H1 (cell line): ENCODE data around the gene PRRT1B. TPM values are rescaled to one million over a fixed set of nuclear protein-coding genes. Genes with fewer than 3 reads are reported as not detected.

ENCODE experiments used
- CTCF ChIA-PET: fragments of 300-600 bp; sonication (Branson Sonifier 250); formaldehyde crosslinking; loops from one replicate; lab custom pipeline; 2021; ENCODE audit not compliant: partially characterized antibody; lab: Charles Lee
- POLR2A ChIA-PET: fragments of 300-600 bp; sonication (Branson Sonifier 250); formaldehyde crosslinking; loops from one replicate; lab custom pipeline; 2021; ENCODE audit warnings: inconsistent platforms; ENCODE audit not compliant: partially characterized antibody; lab: Charles Lee
- DNase-seq, 2 experiments: peaks; one replicate each; pipeline versions ENCODE4 v3.0.0 to v3.0.0-alpha.2; 2010 to 2022; ENCODE audit warnings: low spot score in 2 of 2, low read depth in 1 of 2, mixed read lengths in 1 of 2
- FAIRE-seq: peaks from 2 replicates; lab custom pipeline; 2011; peaks lifted over from hg19 to GRCh38; lab: Jason Lieb, UNC
- H2AFZ ChIP-seq: 2 replicates; pipeline ENCODE4 v1.8.1; 2012; ENCODE audit warnings: low read length, inconsistent platforms
- H2AK5ac ChIP-seq: 2 replicates; pipeline ENCODE4 v1.6.1; 2013; ENCODE audit warnings: low read depth, low read length
- H2BK120ac ChIP-seq: replicated peaks from 2 replicates; pipeline ENCODE3; 2013; ENCODE audit warnings: low read depth, low read length, inconsistent platforms
- H2BK12ac ChIP-seq: 2 replicates; pipeline ENCODE4 v1.6.1; 2013; ENCODE audit warnings: low read depth, low read length
- H2BK15ac ChIP-seq: 2 replicates; pipeline ENCODE4 v1.6.1; 2013; ENCODE audit warnings: low read length
- H2BK20ac ChIP-seq: 2 replicates; pipeline ENCODE4 v1.6.1; 2013; ENCODE audit warnings: low read length
- H2BK5ac ChIP-seq: 2 replicates; pipeline ENCODE4 v1.6.1; 2013; ENCODE audit warnings: low read depth, low read length
- H3K14ac ChIP-seq: 2 replicates; pipeline ENCODE4 v1.6.1; 2013; ENCODE audit warnings: inconsistent platforms; ENCODE audit not compliant: insufficient read length
- H3K18ac ChIP-seq: 2 replicates; pipeline ENCODE4 v1.6.1; 2013; ENCODE audit warnings: low read length; ENCODE audit errors: extremely low read depth
- H3K23ac ChIP-seq: 2 replicates; pipeline ENCODE4 v1.6.1; 2013; ENCODE audit warnings: inconsistent platforms; ENCODE audit not compliant: insufficient read length
- H3K23me2 ChIP-seq: 2 replicates; pipeline ENCODE4 v1.6.1; 2013; ENCODE audit warnings: low read depth, low read length
- H3K27ac ChIP-seq: 2 replicates; pipeline ENCODE4 v1.6.1; 2011; ENCODE audit warnings: low read depth, low read length, inconsistent platforms
- H3K27me3 ChIP-seq, 4 experiments: replicated peaks in 1 of 4; 1 replicate in 1 of 4; 2 replicates in 3 of 4; pipeline versions ENCODE4 v1.6.1 to v1.8.1; 2011 to 2013; ENCODE audit warnings: low read length in 3 of 4, mild to moderate bottlenecking in 3 of 4, inconsistent platforms in 2 of 4, mixed read lengths in 2 of 4, moderate library complexity in 1 of 4; ENCODE audit not compliant: control insufficient read depth in 3 of 4, insufficient read depth in 3 of 4; ENCODE audit errors: extremely low read depth in 1 of 4
- H3K36me3 ChIP-seq, 4 experiments: 2 replicates each; pipeline versions ENCODE4 v1.6.1 to v1.8.1; 2011 to 2013; ENCODE audit warnings: mild to moderate bottlenecking in 4 of 4, low read length in 3 of 4, moderate library complexity in 2 of 4, control low read depth in 1 of 4, inconsistent platforms in 1 of 4; ENCODE audit not compliant: insufficient read depth in 4 of 4, control insufficient read depth in 2 of 4
- H3K4ac ChIP-seq: replicated peaks from 2 replicates; pipeline ENCODE3; 2013; ENCODE audit warnings: low read length, low read depth, mixed read lengths, inconsistent platforms; ENCODE audit not compliant: insufficient read length
- H3K4me1 ChIP-seq, 4 experiments: replicated peaks in 1 of 4; 1 replicate in 1 of 4; 2 replicates in 3 of 4; pipeline versions ENCODE4 v1.6.1 to v1.8.1; 2011 to 2013; ENCODE audit warnings: low read length in 3 of 4, inconsistent platforms in 2 of 4, mixed read lengths in 1 of 4; ENCODE audit not compliant: insufficient read depth in 4 of 4, control insufficient read depth in 3 of 4
- H3K4me2 ChIP-seq, 2 experiments: 2 replicates each; pipeline versions ENCODE4 v1.6.1 to v1.8.1; 2011 to 2013; ENCODE audit warnings: low read depth in 2 of 2, low read length in 2 of 2, control low read depth in 1 of 2, inconsistent platforms in 1 of 2, mild to moderate bottlenecking in 1 of 2; ENCODE audit not compliant: insufficient read depth in 1 of 2
- H3K4me3 ChIP-seq, 4 experiments: fragments of 200-600, 300-600 bp in 1 of 4; sonication (generic), shearing (Covaris generic), sonication (Bioruptor Twin) in 1 of 4; 2 replicates each; pipeline versions ENCODE4 v1.5.1 to v1.8.1; 2011 to 2016; ENCODE audit warnings: low read length in 4 of 4, low read depth in 3 of 4, control low read depth in 2 of 4, inconsistent platforms in 2 of 4, mild to moderate bottlenecking in 2 of 4, mixed read lengths in 1 of 4, moderate library complexity in 1 of 4; ENCODE audit not compliant: insufficient read depth in 2 of 4; ENCODE audit errors: extremely low read depth in 1 of 4
- H3K56ac ChIP-seq: replicated peaks from 2 replicates; pipeline ENCODE3; 2013; ENCODE audit warnings: low read depth, mild to moderate bottlenecking, mixed read lengths, low read length, inconsistent platforms; ENCODE audit not compliant: insufficient read length
- H3K79me1 ChIP-seq: 2 replicates; pipeline ENCODE4 v1.6.1; 2013; ENCODE audit warnings: low read depth, low read length, control low read depth
- H3K79me2 ChIP-seq, 2 experiments: 2 replicates each; pipeline versions ENCODE4 v1.6.1 to v1.8.1; 2012 to 2013; ENCODE audit warnings: low read length in 2 of 2, mild to moderate bottlenecking in 2 of 2, inconsistent platforms in 1 of 2; ENCODE audit not compliant: insufficient read depth in 2 of 2, control insufficient read depth in 1 of 2
- H3K9ac ChIP-seq, 4 experiments: replicated peaks in 1 of 4; 1 replicate in 1 of 4; 2 replicates in 3 of 4; pipeline versions ENCODE4 v1.6.1 to v1.8.1; 2011 to 2013; ENCODE audit warnings: low read depth in 3 of 4, low read length in 3 of 4, control low read depth in 2 of 4, mild to moderate bottlenecking in 2 of 4, moderate library complexity in 2 of 4, inconsistent platforms in 1 of 4; ENCODE audit errors: extremely low read depth in 1 of 4
- H3K9me3 ChIP-seq, 2 experiments: 2 replicates each; pipeline versions ENCODE4 v1.6.1 to v1.8.1; 2012 to 2013; ENCODE audit warnings: mild to moderate bottlenecking in 2 of 2, moderate library complexity in 2 of 2, control low read depth in 1 of 2, inconsistent platforms in 1 of 2, low read depth in 1 of 2, low read length in 1 of 2, mixed read lengths in 1 of 2; ENCODE audit not compliant: insufficient read depth in 2 of 2
- H4K20me1 ChIP-seq, 2 experiments: replicated peaks in 1 of 2; 2 replicates each; pipeline versions ENCODE3 to v1.8.1; 2011 to 2013; ENCODE audit warnings: inconsistent platforms in 2 of 2, low read length in 2 of 2, mild to moderate bottlenecking in 1 of 2; ENCODE audit not compliant: insufficient read depth in 2 of 2, control insufficient read depth in 1 of 2
- H4K5ac ChIP-seq: 2 replicates; pipeline ENCODE4 v1.6.1; 2013; ENCODE audit warnings: low read length, low read depth, mixed read lengths, inconsistent platforms; ENCODE audit not compliant: insufficient read length
- H4K8ac ChIP-seq: 2 replicates; pipeline ENCODE4 v1.8.0; 2013; ENCODE audit warnings: mild to moderate bottlenecking, moderate library complexity, low read length, inconsistent platforms; ENCODE audit not compliant: insufficient read depth; ENCODE audit errors: extremely low read depth
- H4K91ac ChIP-seq: replicated peaks from 2 replicates; pipeline ENCODE3; 2013; ENCODE audit warnings: low read length, mixed read lengths, inconsistent platforms; ENCODE audit not compliant: insufficient read length
- ATF3 ChIP-seq: IDR thresholded peaks from 2 replicates; pipeline ENCODE4 v1.6.1; 2011; ENCODE audit warnings: low read depth, mild to moderate bottlenecking, low read length; ENCODE audit not compliant: insufficient read depth
- BCL11A ChIP-seq, 2 experiments: IDR thresholded peaks; one replicate each; pipeline ENCODE4 v1.6.1; 2011; ENCODE audit warnings: low read depth in 2 of 2, low read length in 2 of 2, mild to moderate bottlenecking in 2 of 2
- CBX5 ChIP-seq: fragments of 300-800, 300-1000 bp; sonication (generic); IDR thresholded peaks from 2 replicates; pipeline ENCODE4 v1.7.1; 2016; ENCODE audit warnings: antibody characterized with exemption, low read length, low read depth
- CBX8 ChIP-seq: fragments of 300-800, 300-1000 bp; sonication (generic); IDR thresholded peaks from 2 replicates; pipeline ENCODE4 v1.7.1; 2016; ENCODE audit warnings: low read depth, low read length, borderline replicate concordance
- KDM1A ChIP-seq: fragments of 200-600, 300-600 bp; sonication (generic); IDR thresholded peaks from 2 replicates; pipeline ENCODE4 v1.7.1; 2016; ENCODE audit warnings: mild to moderate bottlenecking, low read length, borderline replicate concordance
- KDM4A ChIP-seq: IDR thresholded peaks from one replicate; pipeline ENCODE4 v1.7.1; 2012; ENCODE audit warnings: low read depth, mild to moderate bottlenecking, moderate library complexity, low read length, inconsistent platforms; ENCODE audit not compliant: severe bottlenecking
- PHF8 ChIP-seq: fragments of 200-600 bp; sonication (generic); conservative IDR thresholded peaks from 2 replicates; pipeline ENCODE4 v1.7.1; 2012; ENCODE audit warnings: low read depth, mild to moderate bottlenecking, inconsistent platforms, low read length, moderate library complexity
- WGBS, 2 experiments: shearing (Covaris generic) in 1 of 2; methylation state at CpG; one replicate each; pipeline versions ENCODE4 v1.1.6 to v1.1.7; 2013 to 2015; ENCODE audit warnings: low lambda C conversion rate in 2 of 2, mixed read lengths in 2 of 2, inconsistent platforms in 1 of 2, low coverage in 1 of 2, missing lambda C conversion rate in 1 of 2; ENCODE audit not compliant: insufficient replicate concordance in 2 of 2, insufficient coverage in 1 of 2, insufficient read length in 1 of 2; ENCODE audit errors: extremely low coverage in 1 of 2, missing lambda C conversion rate in 1 of 2; 5-methylcytosine and 5-hydroxymethylcytosine counted together
- polyA plus RNA-seq, 7 experiments: library from polyadenylated mRNA; depleted of rRNA in 3 of 7; stranded (reverse) in 5 of 7; unstranded in 2 of 7; fragments of >200 nt in 5 of 7; fragments of 200-250 nt in 2 of 7; gene quantifications; 1 replicate in 5 of 7; 2 replicates in 1 of 7; 4 replicates in 1 of 7; pipeline versions ENCODE4 v1.2.1 to v1.2.3, GENCODE V29; 2011 to 2013; ENCODE audit warnings: missing spikeins in 2 of 7, mixed read lengths in 2 of 7
- total RNA-seq: library from RNA; stranded (reverse); fragmentation: NEBNext Ultra II Directional; extraction: Animal tissue kit (Norgen Biotek cat#: 25700); gene quantifications from 2 replicates; pipeline ENCODE4 v1.2.1, GENCODE V29; 2021

Gene PRRT1B
- total and polyA plus RNA-seq, 2 of the 8 experiments (the other 6 are each of a cell fraction or from before 2014, with no cell fraction given): 0.30 to 1.2 TPM

GRCh38 chr9:131580358-131580757, 35.0 kb downstream of the PRRT1B start:
- peaks cover 2 to 10% (median 4%) of the 10 kb centered on the region in 4 experiments; a peak in 5 of 8 replicates for H3K36me3 ChIP-seq
- H3K9ac ChIP-seq: no peak overlapping the region
- POLR2A ChIA-PET: no interaction called here

More at GRCh38 chr9:131580358-131580757, 35.0 kb downstream of the PRRT1B start:
- CTCF ChIA-PET: interaction anchor here (0.6 to 2.7 kb wide), 5 partner anchors 8 to 152 kb away, joined by 3 to 10 read pairs (median 4); no protein-coding TSS in a partner anchor
- no peaks in the 10 kb centered on the region for H3K27me3 ChIP-seq
- H3K18ac ChIP-seq: no peak overlapping the region
- H2BK5ac ChIP-seq: no peak overlapping the region
- no peak overlapping the region for H3K4me2 ChIP-seq
- no peaks in the 10 kb centered on the region for H3K9me3 ChIP-seq
- no peak overlapping the region for H2BK12ac ChIP-seq
- H3K4me3 ChIP-seq: no peak overlapping the region
- no peak overlapping the region for H3K4ac ChIP-seq
- H2BK120ac ChIP-seq: no peak overlapping the region
- H3K23ac ChIP-seq: no peak overlapping the region
- no peak overlapping the region for H4K5ac ChIP-seq
- no peak overlapping the region for H2BK15ac ChIP-seq
- no peak overlapping the region for H3K27ac ChIP-seq
- FAIRE-seq: no peak
- no peak for DNase-seq
- no peak overlapping the region for H2AK5ac ChIP-seq
- no peak overlapping the region for H4K8ac ChIP-seq
- no peak overlapping the region for H3K56ac ChIP-seq
- no peaks in the 10 kb centered on the region; a peak in 1 of 7 replicates for H3K4me1 ChIP-seq
- H2AFZ ChIP-seq: no peak overlapping the region
- H3K23me2 ChIP-seq: no peaks in the 10 kb centered on the region
- peaks cover 0 to 5% of the 10 kb centered on the region in 2 experiments for H4K20me1 ChIP-seq
- 93% methylated on average over 8 of the region's 9 CpGs; no CpG with 5 or more reads in 1 of the 2 experiments for WGBS, 2 experiments
- no peaks in the 10 kb centered on the region for H3K79me1 ChIP-seq
- no peaks in the 10 kb centered on the region for H3K79me2 ChIP-seq
- no peak overlapping the region for H2BK20ac ChIP-seq
- H3K14ac ChIP-seq: no peak overlapping the region
- no peak for TF ChIP-seq PHF8
- TF ChIP-seq CBX5: no peak
- TF ChIP-seq BCL11A (IDR thresholded peaks at IDR 0.05; ENCODE audit: low read depth in 2 of 2, low read length in 2 of 2): no peak
- no peak for TF ChIP-seq ATF3
- TF ChIP-seq KDM4A: no peak
- no peak for TF ChIP-seq CBX8
- no peak for TF ChIP-seq KDM1A
- TF ChIP-seq, all 59 proteins: peak for 0
- H4K91ac ChIP-seq: no peak overlapping the region
